GM18517 (cell line): ENCODE measurements around the gene PRRT1.
"Not testable (repeated sequence)": the region's sequence is repeated elsewhere in the genome, so short reads cannot be mapped to it uniquely, and the experiment has no call there.

ENCODE experiments used
- ATAC-seq: cut with Tn5 transposase; IDR thresholded peaks from one replicate; pipeline ENCODE4 v1.9.1; 2021; ENCODE audit warnings: mild to moderate bottlenecking, moderate library complexity; ENCODE audit not compliant: unreplicated experiment

The PRRT1 gene

DNA sequence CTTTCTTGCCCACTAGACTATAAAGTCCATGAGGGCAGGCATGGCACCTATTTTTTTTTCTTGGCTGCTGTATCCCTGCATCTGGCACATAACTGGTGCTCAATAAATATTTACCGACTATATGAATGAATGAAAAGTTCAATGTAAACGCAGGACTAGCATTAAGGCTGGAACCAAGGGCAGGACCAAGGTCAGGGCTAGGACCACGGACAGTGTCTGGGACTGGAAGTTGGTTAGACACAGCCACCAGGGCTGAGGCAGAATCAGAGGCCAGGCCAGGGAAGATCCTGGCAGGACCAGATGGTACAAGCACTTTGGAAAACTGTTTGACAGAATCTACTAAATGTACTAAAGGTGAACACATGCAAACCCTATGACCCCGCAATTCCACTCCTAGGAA, 46.3 kb downstream of the PRRT1 start:
- no peak for ATAC-seq

DNA sequence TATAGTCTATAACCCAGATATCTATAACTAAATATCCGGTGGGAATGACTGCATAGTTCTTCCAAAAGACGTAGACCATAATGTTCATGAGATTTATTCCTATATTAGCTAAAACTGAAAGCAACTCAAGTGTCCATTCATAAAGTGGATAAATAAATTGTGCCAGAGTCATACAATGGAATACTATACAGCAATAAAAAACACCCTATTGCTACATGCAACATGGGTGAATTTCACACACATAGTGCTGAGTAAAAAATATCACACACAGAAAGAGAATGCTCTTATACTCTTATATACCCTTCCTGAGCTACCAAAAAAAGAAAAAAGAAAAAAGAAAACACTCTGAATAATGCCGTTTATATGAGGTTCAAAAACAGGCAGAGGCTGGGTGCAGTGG, 49.5 kb downstream of the PRRT1 start:
- ATAC-seq: no peak

DNA sequence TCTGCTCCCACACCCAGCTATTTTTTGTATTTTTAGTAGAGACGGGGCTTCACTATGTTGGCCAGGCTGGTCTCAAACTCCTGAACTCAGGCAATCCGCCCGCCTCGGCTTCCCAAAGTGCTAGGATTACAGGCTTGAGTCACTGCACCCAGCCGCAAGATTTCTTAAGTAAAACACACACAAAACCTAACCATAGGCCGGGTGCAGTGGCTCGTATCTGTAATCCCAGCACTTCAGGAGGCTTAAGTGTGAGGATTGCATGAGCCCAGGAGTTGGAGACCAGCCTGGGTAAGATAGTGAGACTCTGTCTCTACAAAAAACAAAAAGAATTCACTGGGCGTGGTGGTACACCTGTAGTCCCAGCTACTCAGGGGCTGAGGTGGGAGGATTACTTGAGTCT, 51.5 kb downstream of the PRRT1 start:
- not testable (repeated sequence) for ATAC-seq
